ENCODE data around the gene LONRF2.
"Not testable (repeated sequence)": the region's sequence is repeated elsewhere in the genome, so short reads cannot be mapped to it uniquely, and the experiment has no call there.

The LONRF2 gene
- 1.5 reads per million for total RNA-seq

DNA sequence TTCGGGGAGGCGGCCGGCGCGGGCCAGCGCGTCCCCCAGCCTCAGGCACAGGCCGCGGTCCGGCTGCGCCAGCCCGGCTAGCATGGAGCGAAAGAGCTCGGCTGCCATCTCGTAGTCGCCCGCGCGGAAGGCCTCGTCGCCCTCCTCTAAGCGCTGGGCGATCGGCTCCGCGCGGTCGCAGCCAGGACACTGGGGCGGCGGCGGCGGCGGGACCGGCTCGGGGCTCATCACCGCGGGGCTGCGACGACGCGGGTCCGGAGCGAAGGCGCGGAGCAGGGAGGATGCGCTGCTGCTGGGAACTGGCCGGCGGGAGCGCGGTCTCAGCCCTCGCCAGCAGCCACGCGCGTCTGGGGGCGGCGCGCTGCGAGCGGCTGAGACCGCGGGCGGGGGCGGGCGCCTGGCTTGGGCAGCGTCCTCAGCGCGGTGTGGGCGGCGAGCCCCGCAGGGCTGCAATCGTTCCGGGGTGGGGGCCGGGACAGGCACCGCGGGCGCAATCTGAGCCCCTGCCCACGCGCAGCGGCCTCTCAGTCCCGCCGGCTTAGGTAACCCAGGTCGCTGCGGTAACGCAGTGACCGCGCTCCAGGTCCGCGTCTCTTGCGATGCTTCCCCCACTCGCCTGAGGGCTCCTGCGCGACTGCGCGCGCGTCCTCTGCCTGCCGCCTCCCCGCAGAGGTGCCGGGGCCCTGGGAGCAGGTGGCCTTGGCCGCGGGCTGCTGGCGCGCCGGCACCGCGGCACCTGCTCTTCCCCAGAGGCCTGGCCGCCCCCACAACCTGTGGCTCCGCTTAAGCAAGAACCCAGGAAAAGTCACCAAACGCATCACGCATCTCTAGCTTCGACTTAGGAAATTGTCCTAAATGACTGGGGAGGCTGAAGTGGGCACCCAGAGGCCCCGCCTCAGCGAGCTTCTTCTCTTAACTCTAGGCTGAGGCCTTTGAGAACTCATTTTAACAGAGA is at the start of gene LONRF2:
TSS of gene LONRF2 (minus strand) at position 636 of the 955 bp plus-strand sequence. CDS start at position 228, 408 bp downstream.
- no peak for DNase-seq

DNA sequence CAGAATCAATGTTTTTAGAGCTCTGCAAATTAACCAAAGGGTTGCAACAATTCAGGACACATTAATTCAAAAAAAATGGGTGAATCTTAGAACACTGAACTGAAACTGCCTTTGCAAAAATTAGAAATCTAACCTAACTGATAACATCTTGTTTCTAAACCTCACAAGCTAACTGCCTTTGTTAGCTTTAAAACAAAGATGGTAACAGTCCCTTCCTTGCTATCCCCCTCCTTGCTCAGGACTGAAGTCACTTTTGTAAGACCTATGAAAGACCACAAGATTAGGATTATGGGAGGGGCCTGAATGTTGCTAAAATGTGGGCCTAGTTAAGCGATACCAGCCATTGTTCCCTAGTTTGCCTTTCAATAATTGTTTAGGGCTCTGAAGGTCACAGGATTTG is 44.9 kb upstream of the LONRF2 start:
- no peak for DNase-seq

DNA sequence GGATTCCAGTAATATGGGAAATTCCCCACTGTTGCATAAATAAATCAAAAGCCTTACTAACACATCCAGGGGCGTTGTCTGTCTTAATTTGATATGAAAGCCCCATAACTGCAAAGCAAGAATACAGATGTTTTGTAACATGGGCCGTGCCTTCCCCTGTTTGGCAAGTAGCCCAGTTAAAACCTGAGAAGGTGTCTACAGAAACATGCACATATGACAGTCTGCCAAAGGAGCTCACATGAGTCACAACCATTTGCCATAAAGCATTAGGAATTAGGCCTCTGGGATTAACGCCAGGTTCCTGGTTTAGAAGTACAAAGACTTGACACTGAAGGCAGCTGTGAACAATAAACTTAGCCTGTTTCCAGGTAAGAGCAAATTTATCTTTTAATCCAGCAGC is 43.1 kb upstream of the LONRF2 start:
- DNase-seq = no peak

DNA sequence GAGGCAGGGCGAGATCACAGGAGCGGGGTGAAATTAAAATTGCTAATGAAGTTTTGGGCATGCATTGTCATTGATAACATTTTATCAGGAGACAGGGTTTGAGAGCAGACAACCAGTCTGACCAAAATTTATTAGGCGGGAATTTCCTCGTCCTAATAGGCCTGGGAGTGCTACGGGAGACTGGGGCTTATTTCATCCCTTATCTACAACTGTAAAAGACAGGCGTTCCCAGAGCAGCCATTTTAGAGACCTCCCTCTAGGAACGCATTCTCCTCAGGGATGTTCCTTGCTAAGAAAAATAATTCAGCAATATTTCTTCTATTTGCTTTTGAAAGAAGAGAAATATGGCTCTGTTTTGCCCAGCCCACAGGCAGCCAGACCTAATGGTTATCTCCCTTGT is 40.0 kb upstream of the LONRF2 start:
- DNase-seq = not testable (repeated sequence)

DNA sequence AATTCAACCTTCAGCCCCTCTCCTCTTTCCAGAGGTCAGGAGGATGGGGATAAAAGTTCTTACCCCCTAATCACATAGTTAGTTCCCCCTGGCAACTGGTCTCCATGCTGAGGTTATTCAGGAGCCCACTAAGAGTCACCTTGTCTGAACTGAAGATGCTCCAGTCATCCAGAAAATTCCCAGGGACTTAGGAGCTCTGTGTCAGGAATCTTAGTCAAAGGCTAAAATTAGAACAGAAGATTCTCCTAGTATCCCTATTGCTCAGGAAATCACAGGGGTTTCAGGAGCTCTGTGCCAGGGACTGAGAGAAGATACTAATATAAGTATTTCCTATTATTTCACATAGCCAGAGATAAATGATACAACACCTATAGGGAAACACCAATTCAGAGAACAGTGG is 37.3 kb upstream of the LONRF2 start:
- no peak for DNase-seq

DNA sequence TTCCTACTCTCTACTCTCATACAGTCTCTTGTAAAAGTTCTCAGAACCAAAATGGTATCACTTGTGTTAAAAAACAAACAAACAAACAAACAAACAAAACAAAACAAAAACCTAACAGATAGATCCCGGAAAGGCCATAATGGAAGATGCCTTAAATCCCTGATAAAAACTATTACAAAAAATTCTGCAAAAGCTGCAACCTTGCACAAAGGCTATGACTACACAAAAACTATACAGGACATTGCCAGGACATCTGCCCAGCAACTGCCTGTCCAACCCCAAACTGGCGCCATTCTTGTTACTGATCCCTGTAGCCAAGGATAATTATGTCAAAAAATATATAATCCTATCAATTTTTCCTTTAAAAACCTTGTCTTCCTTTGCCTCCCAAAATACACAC is 36.3 kb upstream of the LONRF2 start:
- DNase-seq = no peak

DNA sequence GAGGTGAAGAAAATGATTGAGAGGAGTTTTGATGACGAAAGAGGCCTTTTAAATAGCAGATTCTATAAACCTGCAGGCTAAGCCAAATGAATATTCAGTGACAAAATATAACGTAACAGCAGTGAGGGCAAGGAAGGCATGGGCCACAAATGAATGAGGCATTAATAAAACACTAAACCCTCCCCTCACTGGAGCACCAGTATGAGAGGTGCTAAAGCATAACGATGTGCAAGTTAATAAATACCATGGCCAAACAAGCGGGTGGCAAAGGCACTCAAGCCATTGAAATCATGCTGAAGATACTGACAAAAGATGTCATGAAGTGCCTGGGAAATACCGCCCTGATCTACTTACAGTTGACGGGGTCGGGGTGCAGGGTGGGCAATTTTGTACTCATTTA is 30.2 kb upstream of the LONRF2 start:
- DNase-seq = no peak

DNA sequence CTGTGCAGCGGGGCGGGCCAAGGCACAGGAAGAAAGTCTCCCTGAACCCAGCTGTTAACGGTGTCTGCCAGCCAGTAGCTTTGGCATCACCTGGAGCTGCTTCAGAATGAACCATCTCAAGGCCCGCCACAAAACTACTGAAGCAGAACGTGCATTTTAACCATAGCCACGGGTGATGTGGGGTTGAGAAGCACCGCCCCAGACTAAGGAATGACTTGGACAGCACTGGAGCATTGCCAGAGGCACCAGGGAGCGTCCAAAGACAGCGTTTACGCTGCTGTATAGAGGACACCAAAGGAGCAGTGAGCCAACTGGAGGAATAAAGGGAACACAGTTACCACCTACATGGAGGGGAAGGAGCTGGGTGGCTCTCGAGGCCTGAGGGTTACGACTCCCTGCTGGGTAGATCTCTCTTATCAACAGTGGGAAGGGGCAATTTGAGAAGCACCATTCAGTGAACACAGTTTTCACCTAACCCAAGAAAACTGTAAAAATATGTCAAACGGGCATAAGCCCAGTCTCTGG is 28.4 kb upstream of the LONRF2 start:
- no peak for DNase-seq

DNA sequence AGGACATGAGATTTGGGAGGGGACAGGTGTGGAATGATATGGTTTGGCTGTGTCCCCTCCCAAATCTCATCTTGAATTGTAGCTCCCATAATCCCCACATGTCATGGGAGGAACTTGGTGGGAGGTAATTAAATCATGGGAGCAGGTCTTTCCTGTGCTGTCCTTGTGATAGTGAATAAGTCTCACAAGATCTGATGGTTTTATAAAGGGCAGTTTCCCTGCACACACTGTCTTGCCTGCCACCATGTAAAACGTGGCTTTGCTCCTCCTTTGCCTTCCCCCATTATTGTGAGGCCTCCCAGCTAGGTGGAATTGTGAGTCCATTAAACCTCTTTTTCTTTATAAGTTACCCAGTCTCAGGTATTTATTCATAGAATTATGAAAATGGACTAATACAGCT is 22.8 kb upstream of the LONRF2 start:
- not testable (repeated sequence) for DNase-seq

DNA sequence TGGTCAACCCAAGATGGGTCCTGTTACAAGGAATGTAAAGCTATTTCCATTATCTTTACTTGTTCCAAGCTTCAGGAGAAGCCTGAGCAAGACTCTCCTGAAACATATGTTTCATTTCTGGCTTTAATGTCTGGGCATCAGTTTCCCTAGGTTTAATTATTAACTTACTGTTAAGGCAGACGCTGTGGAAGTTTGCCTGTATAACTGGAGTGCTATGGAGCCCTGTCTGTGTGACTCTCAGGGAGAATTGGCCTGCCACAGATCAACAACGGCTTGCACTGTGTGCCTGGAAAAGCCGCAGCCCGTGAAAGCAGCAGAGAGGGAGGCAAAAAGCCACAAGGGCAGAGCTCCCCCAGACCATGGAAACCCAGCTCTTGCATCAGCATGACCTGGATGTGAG is 22.1 kb upstream of the LONRF2 start:
- no peak for DNase-seq

DNA sequence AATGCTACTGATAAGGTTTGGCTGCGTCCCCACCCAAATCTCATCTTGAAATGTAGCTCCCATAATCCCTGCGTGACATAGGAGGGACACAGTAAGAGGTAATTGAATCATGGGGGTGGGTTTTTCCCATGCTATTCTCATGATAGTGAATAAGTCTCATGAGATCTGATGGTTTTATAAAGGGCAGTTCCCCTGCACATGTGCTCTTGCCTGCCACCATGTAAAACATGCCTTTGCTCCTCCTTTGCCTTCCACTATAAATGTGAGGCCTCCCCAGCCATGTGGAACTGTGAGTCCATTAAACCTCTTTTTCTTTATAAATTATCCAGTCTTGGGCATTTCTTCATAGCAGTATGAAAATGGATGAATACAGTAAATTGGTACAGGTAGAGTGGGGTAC is 20.2 kb upstream of the LONRF2 start:
- not testable (repeated sequence) for DNase-seq

DNA sequence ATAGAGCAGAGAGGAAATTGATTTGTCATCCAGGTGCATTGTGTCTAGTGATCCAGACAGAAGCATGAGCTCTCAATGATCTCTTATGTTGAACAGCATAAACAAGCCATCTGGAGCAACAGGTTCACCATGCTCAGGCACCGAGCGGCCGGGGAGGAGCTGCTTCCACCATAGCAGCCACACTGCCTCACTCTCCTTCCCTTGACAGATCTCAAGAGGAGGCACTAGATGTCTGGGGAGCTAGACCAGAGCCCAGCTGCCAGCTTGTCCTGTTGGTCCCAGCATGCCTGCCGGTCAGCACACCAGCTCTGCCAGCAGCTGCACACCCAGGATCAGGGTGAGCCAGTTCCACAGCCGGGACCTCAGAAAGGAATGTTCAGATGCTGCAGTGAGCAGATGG is 17.5 kb upstream of the LONRF2 start:
- DNase-seq = no peak

DNA sequence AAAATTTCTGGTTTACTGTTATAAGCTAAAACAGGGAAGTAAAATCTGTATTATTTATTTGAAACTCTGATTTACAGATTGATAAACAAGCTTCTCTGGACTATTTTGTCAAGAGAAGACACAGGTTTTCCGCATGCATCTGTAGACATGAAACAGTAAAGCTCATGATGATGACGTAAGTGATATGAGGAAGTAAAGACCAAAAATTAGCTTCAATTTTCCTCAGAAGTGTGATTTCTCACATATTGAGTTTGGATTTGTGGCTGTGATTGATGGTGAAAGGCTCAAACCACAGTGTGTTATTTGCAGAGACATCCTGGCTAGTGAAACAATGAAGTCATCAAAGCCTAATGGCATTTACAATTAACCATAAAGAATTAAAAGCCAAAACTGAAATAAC is 12.6 kb upstream of the LONRF2 start:
- DNase-seq = no peak

DNA sequence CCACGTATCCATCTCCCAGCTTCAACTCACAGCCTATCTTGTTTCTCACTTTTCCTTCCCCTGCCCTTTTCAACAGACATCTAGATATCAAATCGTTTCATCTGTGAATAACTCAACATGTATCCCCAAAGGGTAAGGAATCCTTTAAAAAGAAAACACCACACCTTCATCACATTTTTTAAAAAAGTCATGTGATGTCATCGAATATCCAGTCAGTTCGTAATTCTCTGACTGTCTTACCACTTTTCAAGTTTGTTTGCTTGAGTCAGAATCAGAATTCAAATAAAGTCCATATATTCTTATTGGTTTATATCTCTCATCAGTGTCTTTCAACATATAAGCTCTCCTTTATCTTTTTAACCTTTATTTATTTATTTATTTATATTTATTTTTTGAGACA is 5.4 kb upstream of the LONRF2 start:
- no peak for DNase-seq

DNA sequence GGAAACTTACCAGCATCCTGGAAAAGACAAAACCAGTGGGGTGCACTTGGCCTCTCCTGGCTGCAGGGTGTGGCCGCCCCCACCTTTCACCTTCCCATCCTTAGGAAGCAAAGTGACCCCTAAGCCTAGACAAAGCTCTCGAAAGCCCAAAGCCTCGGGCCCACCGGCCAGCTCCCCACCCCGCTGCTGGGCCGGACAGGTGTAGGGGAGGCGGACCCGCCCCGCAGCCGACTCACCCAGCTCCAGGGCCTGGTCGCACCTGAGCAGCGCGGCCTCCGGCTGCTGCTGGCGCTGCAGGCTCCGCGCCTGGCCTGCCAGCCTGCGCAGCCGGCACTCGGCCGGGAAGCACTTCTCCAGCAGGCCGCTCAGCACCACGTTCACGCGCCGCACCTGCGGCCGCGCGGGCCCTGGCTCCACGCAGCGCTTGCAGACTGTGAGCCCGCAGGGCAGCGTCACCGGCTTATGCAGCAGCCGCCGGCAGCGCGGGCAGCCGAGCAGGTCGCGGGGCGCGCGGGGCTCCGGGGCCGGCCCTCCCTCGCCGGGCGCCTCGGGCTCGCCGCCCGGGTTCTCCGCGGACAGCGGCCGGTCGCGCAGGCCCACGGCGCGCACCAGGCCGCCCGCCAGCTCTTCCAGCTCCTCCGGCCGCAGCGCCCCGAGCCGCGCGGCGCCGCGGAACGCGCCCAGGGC is 979 bp downstream of the LONRF2 start:
- DNase-seq = no peak

DNA sequence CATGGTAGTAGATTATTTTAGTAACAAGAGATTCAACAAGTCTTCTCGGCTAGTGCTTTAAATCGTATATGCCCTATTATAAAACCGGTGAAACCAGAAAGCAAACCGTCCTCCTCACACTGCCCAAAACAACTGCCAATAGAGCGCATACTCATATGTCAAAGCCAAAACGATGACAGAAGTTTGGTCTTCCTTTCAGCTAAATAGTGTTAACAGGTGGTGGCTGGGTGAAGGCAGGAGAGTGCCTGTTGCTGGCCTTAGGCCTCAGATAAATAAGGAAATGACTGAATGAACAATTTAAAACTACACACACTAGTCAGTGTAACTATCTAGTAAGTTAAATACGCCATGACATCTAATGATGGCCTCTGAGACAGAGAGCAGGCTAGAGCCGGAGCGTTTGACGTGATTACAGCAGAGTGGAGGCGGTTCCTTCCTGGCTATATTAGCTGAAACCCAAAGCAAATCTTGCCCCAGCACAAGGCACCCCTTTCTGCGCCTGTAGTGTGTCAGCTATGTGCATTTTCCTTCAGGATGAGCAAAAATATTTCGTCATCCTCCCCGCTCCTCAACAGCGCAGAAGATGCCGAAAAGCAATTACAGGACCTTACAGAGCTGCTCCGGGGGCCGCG is 1.6 kb downstream of the LONRF2 start:
- DNase-seq = no peak

DNA sequence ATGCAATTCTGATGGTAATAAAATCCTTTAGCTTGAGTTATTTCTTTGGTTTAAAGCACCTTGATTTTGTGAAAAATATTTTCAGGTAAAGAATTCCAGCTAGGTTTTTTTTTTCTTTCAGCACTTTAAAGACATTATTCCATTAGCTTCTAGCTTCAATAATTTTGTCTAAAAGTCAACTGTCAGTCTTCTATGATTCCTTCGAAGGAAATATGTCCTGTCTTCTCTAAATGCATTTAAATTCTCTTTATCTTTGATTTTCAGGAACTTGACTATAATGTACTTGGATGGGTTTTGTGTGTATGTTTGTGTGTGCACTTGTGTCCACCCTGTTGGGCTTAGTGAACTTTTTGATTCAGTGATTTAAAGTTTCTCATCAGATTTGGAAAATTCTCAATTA is 4.7 kb downstream of the LONRF2 start:
- DNase-seq = no peak

DNA sequence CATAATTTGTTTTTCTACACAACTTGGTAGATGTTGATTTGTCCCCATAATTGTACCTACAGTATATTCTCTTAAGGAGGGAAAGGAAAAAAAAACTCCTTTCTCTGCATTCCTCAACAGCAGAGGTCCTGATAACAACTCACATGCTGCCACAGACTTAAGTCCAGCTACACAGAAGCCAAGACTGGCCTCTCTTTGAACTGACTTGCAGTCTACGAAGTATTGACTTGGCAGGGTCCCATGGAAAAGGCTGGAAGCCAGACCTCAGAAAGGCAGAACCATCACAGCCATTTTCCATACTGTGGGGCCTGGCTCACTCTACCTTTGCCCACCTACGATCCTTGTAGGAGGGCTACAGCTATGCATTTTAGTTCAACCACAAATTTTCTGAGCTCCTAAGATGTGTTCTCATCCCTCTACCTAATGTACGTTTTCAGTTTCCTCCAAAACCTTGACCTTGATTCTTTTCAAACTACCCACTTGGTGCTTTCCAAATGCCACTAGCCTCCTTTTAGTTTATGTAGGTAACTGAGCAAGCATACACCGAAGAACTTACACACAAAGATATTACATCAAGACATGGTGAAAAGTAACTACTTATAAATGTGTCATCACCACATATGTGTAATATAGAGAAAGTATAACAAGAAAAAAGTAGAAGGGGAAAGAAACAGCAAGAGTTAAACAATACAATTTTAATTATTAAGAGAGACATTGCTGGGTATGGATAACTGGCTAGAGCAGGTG is 12.2 kb downstream of the LONRF2 start:
- no peak for DNase-seq

DNA sequence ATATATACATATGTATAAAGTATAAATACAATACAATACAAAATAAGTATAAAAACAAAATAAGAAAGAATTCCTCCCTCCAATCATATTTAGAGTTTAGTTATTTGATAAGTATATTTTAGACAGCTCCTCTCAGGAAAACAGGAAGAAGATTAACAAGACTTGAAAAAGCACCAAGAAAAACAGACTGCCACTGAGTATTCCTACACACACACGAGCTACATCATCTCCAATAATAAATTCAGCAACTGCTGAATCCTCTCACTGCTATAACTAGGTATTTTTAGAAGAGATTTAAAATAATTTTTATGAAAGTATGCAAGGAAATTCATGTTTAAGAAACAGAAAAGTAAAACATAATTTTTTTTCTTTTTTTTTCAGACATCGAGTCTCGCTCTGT is 13.0 kb downstream of the LONRF2 start:
- no peak for DNase-seq

DNA sequence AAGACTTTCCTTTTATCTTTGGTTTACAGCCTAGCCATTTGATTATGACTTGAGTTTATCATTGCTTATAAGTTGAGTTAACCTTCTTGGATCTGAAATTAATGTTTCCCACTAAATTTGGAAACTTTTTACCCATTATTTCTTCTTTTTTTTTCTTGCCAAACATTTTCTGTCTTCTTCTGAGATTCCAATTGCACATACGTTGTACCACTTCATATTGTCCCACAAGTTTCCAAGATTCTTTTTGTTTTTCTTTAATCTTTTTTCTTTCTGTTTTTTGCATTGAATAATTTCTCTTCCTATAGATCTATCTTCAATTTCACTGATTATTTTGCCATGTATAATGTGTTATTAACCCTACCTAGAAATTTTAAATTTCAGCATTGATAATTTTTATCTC is 18.6 kb downstream of the LONRF2 start:
- DNase-seq = no peak

DNA sequence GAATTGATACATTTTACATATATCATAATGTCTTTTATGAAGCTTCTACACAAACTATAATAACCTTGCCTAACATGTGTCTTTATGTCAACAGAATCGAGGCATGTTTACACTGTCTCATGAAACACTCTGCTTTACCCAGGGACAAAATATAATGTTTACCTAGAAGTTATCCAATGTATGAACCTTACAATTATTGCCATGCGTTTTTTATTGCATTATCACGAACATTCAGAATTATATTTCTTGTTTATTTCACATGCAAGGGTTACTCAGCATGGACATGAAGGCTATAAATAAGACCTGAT is 19.8 kb downstream of the LONRF2 start:
- no peak for DNase-seq

DNA sequence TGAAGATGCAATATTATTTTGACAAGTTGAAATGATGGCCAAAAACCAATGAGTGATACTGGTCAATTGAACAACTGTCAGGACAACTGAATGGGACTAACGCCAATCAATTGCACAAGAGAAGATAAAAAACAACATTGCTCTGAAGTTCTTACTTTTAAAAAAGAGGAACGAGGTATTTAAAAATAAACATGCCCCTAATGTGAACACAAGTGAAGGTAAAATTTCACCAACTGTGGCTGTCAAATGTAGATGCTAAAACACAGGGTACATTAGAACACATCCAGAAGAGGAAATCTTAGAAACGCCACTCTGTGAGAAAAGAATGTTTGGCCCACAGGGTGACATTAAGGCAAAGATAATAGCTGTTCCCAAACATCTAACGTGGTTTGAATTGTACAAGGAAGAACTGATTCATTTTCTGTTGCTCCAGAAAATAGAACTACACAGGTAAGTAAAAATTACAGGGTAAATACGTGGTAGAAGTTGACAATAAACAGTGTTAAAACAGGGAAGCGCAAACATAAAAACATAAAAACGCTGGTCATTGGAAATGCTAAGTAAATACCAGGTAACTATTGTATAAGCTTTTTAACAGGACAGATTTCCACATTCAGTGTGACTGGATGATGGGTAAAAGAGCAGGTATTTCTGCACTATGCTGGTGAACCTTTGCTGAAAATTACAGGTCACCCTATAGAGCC is 20.3 kb downstream of the LONRF2 start:
- no peak for DNase-seq

Data from effector CD4-positive, alpha-beta T cell (primary cell).